ENCODE data around the gene PDE8B.

Gene PDE8B

DNA sequence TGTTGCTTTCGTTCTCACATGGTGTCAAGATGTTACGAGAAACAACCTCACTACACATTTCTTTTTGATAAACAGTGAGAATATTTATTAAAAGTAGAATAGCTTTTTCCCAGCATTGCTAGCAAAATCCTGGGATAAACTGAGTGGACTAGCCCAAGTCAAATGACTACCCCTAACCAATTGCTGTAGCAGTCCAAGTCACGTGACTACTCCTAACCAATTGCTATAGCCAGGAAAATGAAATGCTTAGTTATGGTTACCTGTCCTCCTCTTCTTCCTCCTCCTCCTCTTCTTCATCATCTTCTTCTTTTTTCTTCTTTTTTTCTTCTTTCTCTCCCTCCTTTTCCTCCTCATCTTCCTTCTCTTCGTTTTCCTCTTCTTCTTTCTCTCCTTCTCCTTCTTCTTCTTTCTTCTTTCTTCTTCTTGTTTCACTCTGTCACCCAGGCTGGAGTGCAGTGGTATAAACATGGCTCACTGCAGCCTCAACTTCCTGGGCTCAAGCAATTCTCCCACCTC is 85.4 kb downstream of the PDE8B start:
- no peak for DNase-seq

DNA sequence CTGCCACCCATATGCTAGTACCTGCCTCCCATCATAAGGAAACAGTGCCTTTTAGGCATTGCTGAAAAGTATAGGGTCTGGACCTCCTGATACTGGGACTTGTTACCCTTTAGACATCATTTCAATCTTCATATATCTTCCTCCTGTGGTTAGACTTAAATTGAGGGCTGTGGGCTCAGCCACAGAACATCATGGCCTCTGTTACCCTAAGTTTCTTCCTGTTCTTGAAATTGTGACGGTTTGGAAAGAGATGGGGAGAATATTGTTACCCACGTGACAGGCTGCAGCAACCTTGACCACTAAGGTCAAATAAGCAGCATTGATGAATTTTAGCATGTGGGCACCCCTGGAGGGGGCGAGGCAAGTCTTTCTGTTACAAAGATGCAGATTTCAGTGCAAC is 87.7 kb downstream of the PDE8B start:
- DNase-seq, result no peak

DNA sequence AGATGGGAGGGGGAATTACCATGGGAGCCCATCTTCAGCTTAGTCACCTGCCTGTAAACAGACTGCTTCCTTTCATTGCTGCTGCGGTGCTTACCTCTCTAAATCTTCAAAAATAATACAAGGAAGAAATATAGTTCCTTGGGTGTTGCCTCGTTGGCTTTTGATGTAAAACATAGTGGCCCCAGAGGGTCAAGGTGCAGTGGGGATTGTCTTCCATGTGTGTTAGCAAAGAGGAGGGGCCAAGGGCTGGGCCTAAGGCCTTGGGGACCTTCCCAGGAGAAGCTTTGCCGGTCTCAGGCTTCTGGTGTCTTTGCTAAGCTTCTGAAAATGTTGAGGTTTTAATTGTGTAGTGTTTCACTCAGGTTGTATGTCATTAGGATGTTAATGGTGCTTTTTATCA is 90.0 kb downstream of the PDE8B start:
- no peak for DNase-seq

DNA sequence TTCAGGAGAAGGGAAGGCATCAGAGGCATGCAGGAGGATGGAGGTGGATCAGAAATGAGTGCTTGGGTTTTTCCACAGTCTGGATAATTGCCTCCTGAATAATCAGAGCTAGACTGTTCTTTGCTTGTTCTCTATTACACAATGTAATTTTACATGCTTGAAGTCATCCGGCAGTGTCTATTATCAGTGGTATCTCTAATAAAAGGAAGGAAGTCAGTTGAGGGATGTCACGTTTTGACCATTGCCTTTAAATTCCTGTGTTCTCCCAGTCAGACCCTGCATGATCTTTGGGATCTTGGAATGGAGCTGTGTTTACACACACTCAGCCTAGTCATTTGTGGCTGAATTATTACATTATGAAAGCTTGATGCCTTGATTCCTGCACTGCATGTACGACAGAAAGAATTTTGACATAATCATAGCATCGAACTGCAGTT is 91.0 kb downstream of the PDE8B start:
- no peak for DNase-seq

DNA sequence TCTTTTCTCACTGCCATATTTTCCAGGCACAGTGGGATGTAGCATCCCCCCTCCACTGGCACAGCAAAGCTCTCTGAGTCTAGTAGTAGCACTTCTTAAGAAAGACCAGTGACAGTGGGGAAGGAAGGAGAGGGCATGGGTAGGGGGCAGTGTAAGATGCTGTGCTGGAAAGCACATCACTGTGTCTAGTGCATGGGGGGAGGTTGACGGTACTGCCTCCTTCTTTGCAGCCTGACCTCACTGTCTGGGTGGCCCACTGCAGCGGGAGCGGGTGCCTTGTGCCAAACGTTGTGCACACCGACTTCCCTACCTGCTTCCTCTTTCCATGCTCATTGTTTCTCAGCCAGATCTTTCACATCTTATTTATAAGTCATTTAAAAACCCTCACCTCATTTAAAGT is 91.8 kb downstream of the PDE8B start:
- DNase-seq, result no peak

DNA sequence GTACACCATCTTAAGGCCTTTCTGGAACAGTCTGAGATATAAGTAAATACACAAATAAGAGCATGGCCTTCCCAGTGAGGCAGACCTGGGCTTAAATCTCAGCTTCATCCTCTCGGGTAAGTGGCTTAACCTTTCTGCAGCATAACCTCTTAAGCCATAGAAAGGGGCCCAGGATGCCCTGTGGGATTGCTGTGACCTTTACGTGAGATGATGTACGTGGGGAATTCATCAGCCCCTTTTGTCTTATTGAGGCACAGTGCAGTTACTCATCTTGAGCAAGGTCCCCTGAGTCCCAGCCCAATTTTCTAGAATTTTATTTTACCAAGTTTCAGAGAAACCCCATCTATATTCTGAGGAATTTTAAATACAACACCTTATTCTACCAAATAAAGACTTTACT is 92.2 kb downstream of the PDE8B start:
- DNase-seq, result no peak

DNA sequence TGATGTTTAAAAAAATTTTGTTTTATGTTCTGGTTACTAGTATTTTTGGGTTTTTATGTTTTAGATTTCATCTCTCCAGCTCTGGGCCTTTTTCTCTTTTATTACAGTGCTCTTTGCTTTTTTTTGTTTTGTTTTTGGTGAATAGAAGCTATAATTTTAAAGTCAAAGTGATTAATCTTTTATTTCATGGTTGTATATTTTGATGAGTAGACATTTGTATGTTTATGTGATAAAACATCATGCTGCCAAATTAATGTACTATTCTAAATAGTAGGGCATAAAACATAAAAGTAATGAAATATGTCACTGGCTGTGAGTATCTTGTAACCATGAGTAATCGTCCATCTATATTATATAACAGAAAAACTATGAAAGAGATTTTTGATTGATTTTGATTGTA is 93.9 kb downstream of the PDE8B start:
- DNase-seq, result no peak

DNA sequence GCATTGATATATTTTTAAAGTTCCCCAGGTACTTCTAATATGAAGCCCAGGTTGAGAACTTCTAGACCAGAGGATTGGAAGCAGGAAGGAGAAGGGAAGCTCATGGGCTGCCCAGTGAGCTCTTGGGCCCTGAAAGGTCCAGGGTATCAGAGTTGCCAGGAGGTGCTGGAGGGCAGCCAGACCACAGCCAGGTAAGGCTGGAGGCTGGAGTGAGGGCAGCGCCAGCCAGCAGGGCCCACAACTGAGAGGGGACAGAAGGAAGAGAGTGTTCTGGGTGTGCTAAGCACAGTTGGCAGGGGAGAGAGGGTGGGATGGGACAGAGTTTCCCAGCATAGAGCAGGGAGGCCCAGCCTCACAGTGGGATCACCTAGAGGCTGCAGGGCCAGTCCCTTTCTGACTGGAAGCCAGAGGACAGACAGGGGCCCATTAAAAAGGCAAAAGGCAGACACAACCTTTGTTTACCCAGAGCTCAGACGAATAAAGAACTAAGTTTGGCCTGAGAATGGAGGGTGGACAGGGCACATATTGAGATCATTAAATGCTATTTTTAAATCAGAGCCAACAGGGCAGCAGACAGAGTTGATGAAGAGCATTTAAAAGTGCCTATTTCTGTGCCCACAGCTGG is 94.9 kb downstream of the PDE8B start:
- no peak for DNase-seq

DNA sequence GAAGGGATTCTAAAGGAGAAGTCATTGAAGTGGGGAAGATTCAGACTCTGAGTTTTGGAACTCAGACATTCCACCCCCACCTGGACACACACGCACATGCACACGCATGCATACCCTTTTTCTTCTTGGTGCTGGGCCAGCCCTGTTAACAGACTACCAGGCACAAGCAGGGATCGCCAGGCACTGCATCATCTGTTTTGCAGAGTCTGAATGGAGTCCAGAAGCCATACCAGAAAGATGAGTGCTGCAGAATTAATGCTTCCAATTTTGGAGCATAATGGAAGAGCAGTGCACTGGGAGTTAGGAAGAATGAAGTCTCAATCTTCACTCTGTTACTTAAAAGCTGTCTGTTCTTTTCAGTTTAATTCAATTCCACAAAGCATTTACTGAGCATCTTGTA is 95.5 kb downstream of the PDE8B start:
- DNase-seq, result no peak

DNA sequence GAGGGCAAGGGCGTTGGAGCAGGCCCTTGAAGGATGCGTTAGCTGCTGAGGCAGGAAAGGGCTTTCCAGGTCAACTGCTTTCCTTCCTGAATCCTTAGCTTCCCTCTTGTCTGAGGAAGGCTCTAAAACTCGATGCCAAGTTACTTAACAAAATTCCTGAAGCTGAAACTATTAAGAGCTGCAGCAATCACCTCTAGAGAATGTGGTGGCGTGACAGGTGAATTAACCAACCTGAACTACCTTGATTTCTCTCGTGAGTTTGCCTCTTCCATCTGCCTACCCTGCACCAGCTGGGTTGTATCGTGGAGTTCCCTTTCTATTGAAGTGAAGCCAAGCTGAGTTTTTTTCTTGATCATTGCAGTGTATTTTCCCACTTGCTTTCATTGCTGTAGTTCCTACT is 96.1 kb downstream of the PDE8B start:
- no peak for DNase-seq

DNA sequence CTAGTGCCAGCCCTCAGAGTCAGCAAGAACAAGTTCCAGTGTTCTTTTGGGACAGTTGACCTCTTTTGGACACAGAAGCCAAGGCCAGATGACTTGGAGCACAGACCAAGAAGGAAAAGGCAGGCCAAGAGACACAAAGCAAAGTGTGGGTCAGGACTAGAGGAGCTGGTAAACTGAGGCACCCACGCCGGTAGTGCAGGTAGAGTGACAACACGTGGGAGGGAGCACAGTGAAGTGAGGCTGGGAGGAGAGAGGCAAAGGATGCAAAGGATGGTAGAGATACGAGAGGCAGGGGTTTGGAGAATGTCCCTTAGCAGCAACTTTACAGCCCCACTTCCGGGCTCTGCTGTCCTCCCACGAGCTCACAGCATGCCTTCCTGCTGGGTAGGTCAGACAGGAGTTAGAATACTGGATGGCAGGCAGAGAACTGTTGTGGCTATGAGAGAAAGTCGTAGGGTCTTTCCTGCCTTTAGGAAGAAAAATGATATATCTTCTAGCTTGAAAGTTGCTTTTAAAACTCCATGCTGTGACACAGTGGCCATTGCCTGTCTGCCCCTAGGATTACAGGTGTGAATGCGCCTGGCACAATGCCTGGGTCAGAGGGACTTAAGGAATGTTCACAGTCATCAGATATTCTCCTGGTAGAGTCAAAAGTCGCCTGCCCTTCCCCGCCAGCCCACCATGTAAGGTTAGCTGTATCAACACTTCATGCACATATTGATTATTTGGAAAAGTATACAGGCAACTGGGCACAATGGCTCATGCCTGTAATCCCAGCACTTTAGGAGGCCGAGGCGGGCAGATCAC is 97.9 kb downstream of the PDE8B start:
- DNase-seq, result no peak

DNA sequence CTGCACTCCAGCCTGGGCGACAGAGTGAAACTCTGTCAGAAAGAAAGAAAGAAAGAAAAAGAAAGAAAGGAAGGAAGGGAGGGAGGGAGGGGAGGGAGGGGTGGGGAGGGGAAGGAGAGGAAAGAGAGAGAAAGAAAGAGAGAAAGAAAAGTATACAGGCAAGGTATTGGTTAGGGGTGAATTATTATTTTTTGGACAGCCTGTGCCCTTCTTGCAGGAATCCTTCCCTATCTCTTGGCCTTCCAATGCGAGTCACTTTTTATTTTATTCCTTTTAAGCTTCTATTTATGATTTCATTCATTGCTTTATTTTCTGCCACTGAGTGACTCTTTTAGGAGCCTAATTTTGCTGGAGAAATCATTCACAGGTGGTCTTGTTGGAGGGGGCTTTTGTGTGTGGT is 98.7 kb downstream of the PDE8B start:
- no peak for DNase-seq

DNA sequence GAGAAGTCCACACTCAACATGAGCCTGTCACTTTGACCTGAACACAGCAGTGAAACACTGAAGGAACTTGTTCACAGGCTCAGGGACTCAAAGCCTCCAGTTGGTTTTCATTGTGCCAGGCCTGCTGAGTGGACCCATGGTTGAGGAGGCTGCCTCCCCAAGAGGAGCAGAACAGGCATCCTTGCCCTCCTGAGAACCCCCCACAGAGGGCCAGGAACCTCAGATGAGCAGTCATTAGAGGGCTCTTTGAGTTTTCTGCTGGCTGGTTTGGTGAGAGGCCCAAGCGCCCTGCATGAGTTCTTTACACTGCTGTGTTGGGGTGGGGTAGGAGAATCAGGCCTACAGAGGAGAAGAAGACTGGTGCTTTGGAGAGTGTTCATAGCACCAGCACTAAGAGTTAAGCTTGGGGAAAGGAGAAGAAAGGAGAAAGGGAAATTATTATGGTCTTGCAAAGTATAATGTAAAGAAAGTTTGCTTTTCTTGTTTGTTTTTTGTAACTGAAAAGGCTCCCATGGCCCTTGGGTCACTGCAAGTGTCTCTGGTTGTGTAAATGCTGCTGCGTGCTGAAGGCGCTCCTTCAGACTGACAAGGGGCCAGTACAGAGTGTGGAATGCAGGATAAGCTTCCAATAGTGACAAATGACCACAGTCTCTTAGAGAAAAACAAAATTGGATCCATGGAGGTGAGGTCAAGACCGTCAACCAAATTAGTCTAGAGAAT is 100.2 kb downstream of the PDE8B start:
- no peak for DNase-seq

DNA sequence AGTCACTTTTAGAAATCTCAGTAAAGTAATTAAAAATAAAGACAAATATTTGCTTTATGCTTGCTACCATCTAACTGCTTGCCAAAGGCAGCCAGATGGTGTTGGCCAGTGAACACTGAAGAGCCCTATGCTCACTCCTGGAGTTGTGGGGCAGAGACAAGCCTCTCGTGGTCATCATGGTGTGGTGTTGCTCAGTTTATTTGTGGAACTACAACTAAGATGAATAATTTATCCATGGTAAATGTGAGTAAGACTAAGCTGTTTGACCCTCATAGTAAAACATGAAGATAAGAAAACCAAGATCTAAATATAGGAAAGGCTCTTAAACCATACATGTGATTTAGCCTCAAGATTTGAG is 100.7 kb downstream of the PDE8B start:
- no peak for DNase-seq

DNA sequence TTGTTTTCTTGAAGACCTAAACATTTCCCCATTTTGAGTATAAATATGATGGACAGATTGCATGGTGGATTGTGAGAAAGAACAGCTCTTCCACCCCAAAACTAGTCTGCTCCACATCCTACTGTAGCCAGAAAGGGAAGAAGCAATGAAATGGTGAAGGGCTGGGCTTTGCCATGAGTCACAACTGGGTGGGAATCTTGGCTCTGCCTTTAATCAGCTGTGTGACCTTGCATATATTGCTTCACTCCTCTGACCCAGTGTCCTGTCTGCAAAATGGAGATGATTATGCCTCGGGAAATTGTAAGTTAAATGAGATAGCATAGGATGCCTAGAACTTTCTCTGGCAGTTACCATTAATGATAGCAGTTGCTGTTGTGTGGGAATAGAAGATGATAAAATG is 101.9 kb downstream of the PDE8B start:
- no peak for DNase-seq

DNA sequence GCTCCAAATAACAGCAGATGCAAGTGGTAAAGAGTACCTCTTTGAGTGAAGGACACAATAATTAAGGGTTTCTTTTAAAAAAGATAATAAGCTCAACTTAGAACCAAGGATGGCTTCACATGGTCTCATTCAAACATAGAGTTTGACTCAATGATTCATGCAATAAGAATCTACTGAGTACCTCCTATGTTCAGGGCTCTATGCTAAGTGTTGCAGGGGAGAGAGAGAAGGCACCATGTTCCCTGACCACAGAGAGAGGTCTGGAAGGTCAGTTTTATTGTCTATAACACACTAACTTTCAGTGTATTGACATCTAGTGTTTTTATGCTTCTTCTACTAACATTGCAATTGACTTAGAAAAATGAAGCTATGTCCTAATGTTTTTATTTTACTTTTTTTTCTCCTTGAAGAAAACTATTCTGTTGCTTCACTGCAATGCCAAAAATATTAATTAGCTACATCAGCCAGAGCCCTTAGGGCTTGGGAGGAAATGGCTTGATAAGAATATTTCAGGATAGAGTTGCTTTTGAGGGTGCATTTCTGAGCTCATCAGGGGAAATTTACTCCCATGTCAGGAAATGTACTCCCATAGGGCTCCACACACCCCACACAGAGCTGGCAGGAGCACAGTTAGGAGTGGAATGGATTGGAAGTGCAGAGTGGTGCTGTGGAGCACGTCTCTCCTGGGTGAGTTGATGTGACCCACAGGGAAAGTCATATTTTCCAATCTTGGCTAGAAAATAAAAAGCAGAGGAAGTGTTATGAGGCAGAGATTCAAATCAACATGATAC is 106.6 kb downstream of the PDE8B start:
- no peak for DNase-seq

DNA sequence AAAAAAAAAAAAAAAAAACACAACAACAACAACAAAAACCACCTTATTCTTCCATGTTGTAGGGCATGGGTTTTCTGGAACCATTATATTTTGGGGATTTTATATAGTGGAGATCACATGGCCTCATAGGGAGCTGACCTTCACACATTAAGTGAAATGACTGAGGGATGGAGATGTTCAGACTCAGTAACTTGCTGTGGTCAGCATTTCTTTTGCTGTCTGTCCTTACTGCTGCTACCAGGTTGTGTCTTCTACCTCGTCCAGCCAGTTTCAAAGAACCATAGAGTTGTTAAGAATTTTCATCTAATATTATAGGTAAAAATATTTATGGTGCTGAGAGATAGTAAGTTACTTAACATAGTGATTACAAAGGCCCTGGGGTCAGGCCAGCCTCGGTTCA is 107.6 kb downstream of the PDE8B start:
- no peak for DNase-seq

DNA sequence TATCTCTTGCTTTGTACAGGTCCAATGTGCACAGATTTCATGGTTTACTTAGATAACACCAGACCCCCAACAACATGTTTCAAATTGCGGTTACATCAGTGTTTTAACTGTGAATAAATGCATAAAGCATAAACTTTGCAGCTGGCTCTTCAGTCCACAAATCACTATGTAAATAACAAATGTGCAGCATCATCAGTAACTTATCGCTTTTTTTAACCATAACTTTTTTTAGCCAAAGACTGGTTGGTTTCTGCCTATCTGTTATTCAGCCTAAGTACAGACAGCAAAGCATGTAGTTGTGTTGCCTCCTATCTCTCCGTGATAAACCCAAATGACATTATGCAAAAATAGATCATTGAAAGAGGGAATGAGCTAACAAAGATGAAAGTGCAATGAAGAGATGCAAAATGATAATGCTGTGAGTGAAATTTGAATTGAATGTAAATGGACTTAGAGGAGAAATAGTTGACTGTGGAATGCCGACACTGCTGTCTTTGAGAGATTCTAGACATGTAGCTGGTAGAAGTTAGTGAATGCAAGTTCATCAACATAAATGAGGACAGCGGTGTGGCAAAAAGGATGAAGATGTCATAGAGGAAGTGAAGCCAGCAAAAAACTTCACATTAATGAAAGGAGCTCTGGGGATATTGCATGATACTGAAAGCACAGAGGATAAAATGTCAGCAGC is 108.8 kb downstream of the PDE8B start:
- DNase-seq, result no peak

DNA sequence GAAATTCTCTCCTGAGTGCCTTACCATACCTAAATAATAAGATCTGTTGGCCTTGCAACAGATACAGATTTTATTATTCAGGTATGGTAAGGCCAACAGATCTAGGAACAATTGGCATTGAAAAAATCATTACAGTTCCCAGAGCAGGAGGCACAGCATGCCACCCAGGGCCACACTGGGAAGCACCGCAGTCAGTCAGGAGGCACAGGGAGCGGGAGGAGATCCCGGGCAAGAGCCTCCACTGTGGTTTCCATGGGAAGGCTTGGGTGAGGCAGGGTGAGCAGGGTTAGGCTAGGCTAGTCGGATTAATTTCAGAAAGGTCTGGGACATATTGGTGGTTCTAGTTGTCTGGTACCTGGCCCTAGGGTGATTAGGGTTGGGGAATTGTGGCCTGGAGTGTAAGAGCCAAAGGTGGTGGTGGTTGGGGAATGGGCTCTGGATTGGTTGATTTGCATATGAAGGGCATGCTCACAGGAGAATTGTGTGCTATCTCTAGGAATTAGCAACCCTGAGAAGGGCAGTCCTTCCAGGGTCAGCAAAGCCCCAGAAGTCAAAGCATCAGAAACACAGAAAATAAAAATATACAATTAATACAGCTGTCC is 111.4 kb downstream of the PDE8B start:
- no peak for DNase-seq

DNA sequence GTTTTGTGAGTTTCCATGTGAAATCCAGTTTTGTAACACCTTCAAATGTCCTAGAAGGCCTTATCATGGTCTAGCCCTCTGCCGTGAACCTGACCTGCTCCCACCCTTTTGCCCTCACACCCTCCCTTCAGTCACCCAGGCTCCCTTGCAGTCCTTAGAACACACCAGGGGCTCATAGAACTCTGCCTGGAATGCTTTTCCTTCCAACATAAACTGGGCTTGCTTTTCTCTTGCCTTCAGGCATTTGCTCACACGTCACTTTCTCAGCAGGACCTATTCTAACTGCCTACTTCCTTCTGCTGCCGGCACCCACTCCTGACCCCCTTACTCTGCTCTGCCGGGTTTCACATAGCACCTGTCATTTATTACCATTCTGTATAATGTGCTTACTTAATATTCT is 111.9 kb downstream of the PDE8B start:
- no peak for DNase-seq

DNA sequence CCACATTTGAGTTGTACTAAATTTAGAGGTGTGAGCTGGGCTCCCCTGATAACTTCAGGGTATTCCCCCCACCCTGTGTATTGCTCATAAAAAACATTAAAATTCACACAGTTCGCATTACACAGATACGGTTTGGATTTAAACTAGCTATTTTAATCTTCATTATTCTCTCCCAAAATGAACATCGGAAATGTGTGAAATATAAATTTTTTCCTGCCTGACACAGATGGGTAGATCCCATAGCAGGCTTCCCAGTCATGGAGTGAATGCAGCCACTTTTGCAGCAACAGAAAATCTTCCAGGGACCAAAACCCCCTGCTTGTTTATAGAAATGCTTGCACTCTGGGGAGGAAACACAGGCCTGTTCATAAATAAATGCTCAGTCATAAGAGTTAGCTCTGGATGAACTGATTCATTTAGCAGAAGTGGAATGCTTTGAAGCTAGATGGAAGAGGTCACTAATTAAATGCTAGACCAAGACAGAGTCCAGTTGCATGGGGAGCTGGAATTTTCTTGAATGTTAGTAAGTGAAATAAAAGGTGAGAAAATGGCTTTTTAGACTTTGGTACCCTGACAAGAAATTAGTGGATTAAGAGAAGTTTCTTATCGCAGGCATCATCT is 115.6 kb downstream of the PDE8B start:
- DNase-seq, result no peak
